ENCODE results near the gene HGFAC. TPM values are rescaled to one million over a fixed set of nuclear protein-coding genes. Genes with fewer than 3 reads are reported as not detected.

Gene HGFAC
- total and polyA plus RNA-seq, 8 donors: 0.09 to 2.2 (median 0.47) TPM; not detected in 3

GRCh38 chr4:3477750-3478430 lies 36.1 kb downstream of the HGFAC start:
- intact Hi-C loops (cut with DNase I): loop anchor here in 1 of 3 donors (10.0 kb wide), 1 partner anchor 133 kb away; no protein-coding TSS in a partner anchor
- Histone ChIP-seq H3K9me3 (no peaks in the 10 kb centered on the region), H3K27me3 (no peaks in the 10 kb centered on the region), H3K36me3 (peaks cover 0 to 7% (median 0%) of the 10 kb centered on the region in 3 donors), H3K27ac (no peak overlapping the region), H3K4me3 (no peak overlapping the region), H3K4me1 (peaks cover 2 to 5% (median 2%) of the 10 kb centered on the region in 3 donors)
- WGBS, 2 donors: 88 to 94% methylated on average over 19 to 23 of the region's 23 CpGs
- no peak for FAIRE-seq
- no peak for TF ChIP-seq CTCF (IDR thresholded peaks at IDR 0.05)
- DNase-seq: peak in 1 of 6 donors; percentile 50
- ATAC-seq: no peak

GRCh38 chr4:3478446-3479357 lies 36.9 kb downstream of the HGFAC start:
- no peaks in the 10 kb centered on the region for H3K9me3 ChIP-seq
- peaks cover 0 to 7% (median 0%) of the 10 kb centered on the region in 3 donors for H3K36me3 ChIP-seq
- DNase-seq (peak in 2 of 6 donors; percentile 23 to 71), ATAC-seq (no peak), FAIRE-seq (no peak)
- no peak overlapping the region for H3K27ac ChIP-seq
- H3K4me3 ChIP-seq: no peak overlapping the region
- H3K27me3 ChIP-seq: no peaks in the 10 kb centered on the region
- intact Hi-C loops (cut with DNase I): loop anchor here in 1 of 3 donors (10.0 kb wide), 1 partner anchor 134 kb away; no protein-coding TSS in a partner anchor
- no peaks in the 10 kb centered on the region for H3K4me1 ChIP-seq
- 89 to 94% methylated on average over 35 of the region's 35 CpGs for WGBS, 2 donors
- TF ChIP-seq CTCF (IDR thresholded peaks at IDR 0.05): no peak

GRCh38 chr4:3479358-3480101 lies 37.8 kb downstream of the HGFAC start:
- ATAC-seq (peak in 1 of 4 donors; percentile 2), DNase-seq (peak in 2 of 6 donors; percentile 36 to 80), FAIRE-seq (no peak)
- intact Hi-C loops (cut with DNase I): loop anchor here in 2 of 3 donors (5.0 to 10.0 kb wide), 2 partner anchors 135 to 137 kb away; no protein-coding TSS in a partner anchor
- WGBS, 2 donors: 82 to 87% methylated on average over 25 of the region's 25 CpGs
- no peaks in the 10 kb centered on the region for H3K27me3 ChIP-seq
- no peak overlapping the region for H3K27ac ChIP-seq
- TF ChIP-seq CTCF (IDR thresholded peaks at IDR 0.05): no peak
- H3K9me3 ChIP-seq: no peaks in the 10 kb centered on the region
- H3K36me3 ChIP-seq: peaks cover 0 to 7% (median 0%) of the 10 kb centered on the region in 3 donors
- H3K4me3 ChIP-seq: no peak overlapping the region
- H3K4me1 ChIP-seq: no peaks in the 10 kb centered on the region

GRCh38 chr4:3480528-3481112 lies 38.9 kb downstream of the HGFAC start:
- Histone ChIP-seq H3K27ac (no peak overlapping the region), H3K27me3 (no peaks in the 10 kb centered on the region), H3K36me3 (peaks cover 0 to 7% (median 0%) of the 10 kb centered on the region in 3 donors), H3K4me1 (no peaks in the 10 kb centered on the region), H3K4me3 (no peak overlapping the region), H3K9me3 (no peaks in the 10 kb centered on the region)
- peak; percentile 42 to 96 (median 81) for DNase-seq
- intact Hi-C loops (cut with DNase I): loop anchor here in 1 of 3 donors (5.0 kb wide), 1 partner anchor 138 kb away; no protein-coding TSS in a partner anchor
- no peak for FAIRE-seq
- TF ChIP-seq CTCF (IDR thresholded peaks at IDR 0.05): peak; percentile 98 to 100 (median 100)
- WGBS, 2 donors: 29 to 31% methylated on average over 17 of the region's 17 CpGs
- ATAC-seq: peak; percentile 67 to 90 (median 84)

Measured in pancreas (tissue), 10 donors.